Neural progenitor cell (in vitro differentiated cells): Measurements from ENCODE around the gene PAQR4.

Source experiments
- CTCF ChIP-seq: fragments of 200-600 bp; sonication (generic); IDR thresholded peaks from 2 replicates; pipeline ENCODE4 v1.5.1; 2017; ENCODE audit warnings: antibody characterized with exemption, mild to moderate bottlenecking
- EZH2phosphoT487 ChIP-seq: fragments of 200-600 bp; sonication (generic); IDR thresholded peaks from 2 replicates; pipeline ENCODE4 v1.6.1; 2017; ENCODE audit warnings: antibody characterized with exemption

GRCh38 chr16:3014971-3015370, 45.8 kb downstream of the PAQR4 start:
- TF ChIP-seq EZH2phosphoT487 (no peak), CTCF (no peak)
